Left lung (tissue), 10 donors: ENCODE data around the gene GLB1L3. TPM values are rescaled to one million over a fixed set of nuclear protein-coding genes. Genes with fewer than 3 reads are reported as not detected.
"Not testable (repeated sequence)": the region's sequence is repeated elsewhere in the genome, so short reads cannot be mapped to it uniquely, and the experiment has no call there.

ENCODE experiments used
- ATAC-seq: fragments of 200-7000 bp; cut with Tn5 transposase; one replicate; pipeline ENCODE4 v1.9.1; 2020; ENCODE audit warnings: moderate library complexity
- DNase-seq, 4 donors: peaks; one replicate each; pipeline ENCODE4 v3.0.0-alpha.2; 2013 to 2020
- H3K27ac ChIP-seq, 2 donors: fragments of 200-600 bp; sonication (generic) in 1 of 2; one replicate each; pipeline versions ENCODE4 v1.5.0 to v1.8.0; 2020 to 2021
- H3K27me3 ChIP-seq, 2 donors: fragments of 200-600 bp; sonication (generic) in 1 of 2; one replicate each; pipeline versions ENCODE4 v1.5.0 to v1.8.0; 2020 to 2021
- H3K36me3 ChIP-seq, 2 donors: fragments of 200-600 bp; sonication (generic) in 1 of 2; one replicate each; pipeline versions ENCODE4 v1.5.0 to v1.8.0; 2020 to 2021
- H3K4me1 ChIP-seq, 2 donors: fragments of 200-600 bp; one replicate each; pipeline ENCODE4 v1.8.0; 2021
- H3K4me3 ChIP-seq, 2 donors: fragments of 200-600 bp; sonication (generic) in 1 of 2; one replicate each; pipeline versions ENCODE4 v1.5.0 to v1.8.0; 2020 to 2021; ENCODE audit warnings: mild to moderate bottlenecking in 1 of 2
- H3K9me3 ChIP-seq, 2 donors: fragments of 200-600 bp; sonication (generic) in 1 of 2; one replicate each; pipeline versions ENCODE4 v1.5.0 to v1.8.0; 2020 to 2021
- intact Hi-C, 2 donors: fragments of 100-400 bp; cut with DNase I; formaldehyde crosslinking; loops; one replicate each; pipeline versions ENCODE4 v1.11.2 to v1.14.2; 2022
- polyA plus RNA-seq, 6 donors: library from polyadenylated mRNA; unstranded; fragments of 120-200 nt; gene quantifications; one replicate each; pipeline ENCODE4 v1.2.1, GENCODE V29; 2013; ENCODE audit not compliant: insufficient read length in 6 of 6
- total RNA-seq, 2 donors: library from RNA; stranded (reverse); fragmentation: NEBNext Ultra II Directional; extraction: Animal tissue kit (Norgen Biotek cat#: 25700); gene quantifications; one replicate each; pipeline ENCODE4 v1.2.1, GENCODE V29; 2021
- TF ChIP-seq, protein P1 (sequence below), 2 donors: fragments of 200-600 bp; sonication (generic) in 1 of 2; IDR thresholded peaks; one replicate each; pipeline versions ENCODE4 v1.5.0 to v1.8.0; 2021; ENCODE audit warnings: antibody characterized with exemption in 2 of 2
- donor health status: DM: no; HTN: yes; CAD: no.
- donor health status: DM: no; HTN: no; CAD: no.

Gene GLB1L3
- total and polyA plus RNA-seq, 8 donors: 0.10 to 0.29 (median 0.15) TPM; not detected in 2

DNA sequence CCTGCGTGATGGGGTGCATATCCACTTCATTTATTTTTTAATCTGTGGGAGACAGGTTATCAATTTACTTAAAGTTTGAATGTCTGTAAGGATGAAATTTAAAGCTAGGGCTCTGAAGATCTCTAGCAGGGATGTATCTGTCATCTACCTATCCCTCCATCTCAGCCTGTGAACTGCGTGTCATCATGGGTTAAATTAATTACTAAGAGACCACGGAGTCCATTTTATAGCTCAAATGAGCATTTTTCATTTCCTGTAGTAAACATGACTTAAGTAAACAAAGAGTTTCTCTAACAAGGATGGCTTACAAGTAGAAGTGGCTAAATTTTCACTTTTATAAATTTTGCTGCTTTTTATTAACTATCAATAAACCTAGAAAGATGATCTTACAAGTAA lies 2.9 kb upstream of the GLB1L3 start:
- peaks cover 15 to 22% of the 10 kb centered on the region in 2 donors for H3K4me1 ChIP-seq
- intact Hi-C loops: no loop called here
- TF ChIP-seq, protein P1, sequence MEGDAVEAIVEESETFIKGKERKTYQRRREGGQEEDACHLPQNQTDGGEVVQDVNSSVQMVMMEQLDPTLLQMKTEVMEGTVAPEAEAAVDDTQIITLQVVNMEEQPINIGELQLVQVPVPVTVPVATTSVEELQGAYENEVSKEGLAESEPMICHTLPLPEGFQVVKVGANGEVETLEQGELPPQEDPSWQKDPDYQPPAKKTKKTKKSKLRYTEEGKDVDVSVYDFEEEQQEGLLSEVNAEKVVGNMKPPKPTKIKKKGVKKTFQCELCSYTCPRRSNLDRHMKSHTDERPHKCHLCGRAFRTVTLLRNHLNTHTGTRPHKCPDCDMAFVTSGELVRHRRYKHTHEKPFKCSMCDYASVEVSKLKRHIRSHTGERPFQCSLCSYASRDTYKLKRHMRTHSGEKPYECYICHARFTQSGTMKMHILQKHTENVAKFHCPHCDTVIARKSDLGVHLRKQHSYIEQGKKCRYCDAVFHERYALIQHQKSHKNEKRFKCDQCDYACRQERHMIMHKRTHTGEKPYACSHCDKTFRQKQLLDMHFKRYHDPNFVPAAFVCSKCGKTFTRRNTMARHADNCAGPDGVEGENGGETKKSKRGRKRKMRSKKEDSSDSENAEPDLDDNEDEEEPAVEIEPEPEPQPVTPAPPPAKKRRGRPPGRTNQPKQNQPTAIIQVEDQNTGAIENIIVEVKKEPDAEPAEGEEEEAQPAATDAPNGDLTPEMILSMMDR (IDR thresholded peaks at IDR 0.05): no peak
- DNase-seq: no peak
- H3K27ac ChIP-seq: no peak overlapping the region
- no peaks in the 10 kb centered on the region for H3K36me3 ChIP-seq
- no peak overlapping the region for H3K4me3 ChIP-seq
- H3K9me3 ChIP-seq: no peaks in the 10 kb centered on the region
- ATAC-seq: no peak
- H3K27me3 ChIP-seq: peaks cover 58 to 87% of the 10 kb centered on the region in 2 donors

DNA sequence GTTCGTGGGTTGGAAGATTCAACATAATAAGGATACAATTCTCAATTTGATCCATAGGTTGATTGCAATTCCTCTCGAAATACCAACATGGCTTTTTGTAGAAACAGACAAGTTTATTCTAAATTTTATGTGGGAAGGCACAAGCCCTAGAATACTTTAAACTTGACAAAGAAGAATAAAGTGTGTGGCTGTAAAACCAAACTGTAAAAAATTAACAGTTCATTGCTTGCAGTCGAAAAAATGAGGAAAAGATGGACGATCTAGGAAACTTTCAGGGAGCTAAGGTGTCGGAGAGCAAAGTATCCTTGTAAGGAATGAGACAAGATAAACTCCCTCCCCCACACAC lies 1.0 kb upstream of the GLB1L3 start:
- Histone ChIP-seq H3K9me3 (no peaks in the 10 kb centered on the region), H3K27ac (no peak overlapping the region), H3K4me1 (peaks cover 15 to 22% of the 10 kb centered on the region in 2 donors), H3K36me3 (no peaks in the 10 kb centered on the region), H3K4me3 (no peak overlapping the region), H3K27me3 (peaks cover 71 to 100% of the 10 kb centered on the region in 2 donors)
- intact Hi-C loops: no loop called here
- ATAC-seq (no peak), DNase-seq (no peak)
- TF ChIP-seq, protein P1 (IDR thresholded peaks at IDR 0.05): no peak

DNA sequence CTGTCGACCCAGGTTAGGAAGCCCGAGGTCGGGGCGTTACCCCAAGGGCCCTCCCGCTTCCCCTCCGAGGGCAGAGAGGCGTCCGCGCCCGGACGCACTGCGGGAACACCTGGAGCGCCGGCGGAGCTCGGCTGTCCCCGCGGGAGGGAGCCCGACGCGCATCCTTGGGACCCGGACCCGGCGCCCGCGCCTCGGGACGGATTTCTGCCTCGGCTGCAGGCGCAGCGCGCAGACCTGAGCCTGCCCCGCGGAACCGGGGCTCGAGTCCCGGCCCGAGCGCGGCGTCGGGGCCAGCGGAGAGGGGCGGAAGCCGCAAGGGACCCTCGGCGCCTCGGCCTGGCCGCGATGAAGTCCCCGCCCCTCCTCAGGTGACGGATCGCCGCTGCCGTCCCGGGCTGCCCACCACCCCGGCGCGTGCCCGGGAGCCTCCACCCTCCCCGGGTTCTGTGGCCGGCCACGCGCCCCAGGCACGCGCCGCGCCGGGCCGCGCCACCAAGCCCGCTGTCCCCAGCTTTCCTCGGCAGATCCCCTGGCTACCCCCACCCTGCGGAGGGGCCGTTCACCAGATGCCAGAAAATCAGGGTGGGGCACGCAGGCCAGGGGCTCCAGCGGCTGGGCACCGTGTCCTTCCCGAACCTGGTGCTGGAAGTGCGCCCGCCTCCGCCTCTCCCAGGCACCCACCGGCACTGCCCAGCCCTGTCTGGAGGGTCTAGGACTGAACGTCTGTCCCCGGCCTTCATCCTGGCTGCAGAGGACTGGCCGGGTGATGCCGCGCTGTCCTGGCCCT lies 410 bp downstream of the GLB1L3 start:
- DNase-seq: no peak
- H3K36me3 ChIP-seq: no peaks in the 10 kb centered on the region
- H3K27me3 ChIP-seq: peaks cover 71 to 98% of the 10 kb centered on the region in 2 donors
- H3K4me1 ChIP-seq: peaks cover 15 to 22% of the 10 kb centered on the region in 2 donors
- TF ChIP-seq, protein P1 (IDR thresholded peaks at IDR 0.05): no peak
- H3K9me3 ChIP-seq: no peaks in the 10 kb centered on the region
- H3K27ac ChIP-seq: no peak overlapping the region
- peak overlapping the region; percentile 8 to 29 for H3K4me3 ChIP-seq
- peak; percentile 59 for ATAC-seq
- intact Hi-C loops: no loop called here

DNA sequence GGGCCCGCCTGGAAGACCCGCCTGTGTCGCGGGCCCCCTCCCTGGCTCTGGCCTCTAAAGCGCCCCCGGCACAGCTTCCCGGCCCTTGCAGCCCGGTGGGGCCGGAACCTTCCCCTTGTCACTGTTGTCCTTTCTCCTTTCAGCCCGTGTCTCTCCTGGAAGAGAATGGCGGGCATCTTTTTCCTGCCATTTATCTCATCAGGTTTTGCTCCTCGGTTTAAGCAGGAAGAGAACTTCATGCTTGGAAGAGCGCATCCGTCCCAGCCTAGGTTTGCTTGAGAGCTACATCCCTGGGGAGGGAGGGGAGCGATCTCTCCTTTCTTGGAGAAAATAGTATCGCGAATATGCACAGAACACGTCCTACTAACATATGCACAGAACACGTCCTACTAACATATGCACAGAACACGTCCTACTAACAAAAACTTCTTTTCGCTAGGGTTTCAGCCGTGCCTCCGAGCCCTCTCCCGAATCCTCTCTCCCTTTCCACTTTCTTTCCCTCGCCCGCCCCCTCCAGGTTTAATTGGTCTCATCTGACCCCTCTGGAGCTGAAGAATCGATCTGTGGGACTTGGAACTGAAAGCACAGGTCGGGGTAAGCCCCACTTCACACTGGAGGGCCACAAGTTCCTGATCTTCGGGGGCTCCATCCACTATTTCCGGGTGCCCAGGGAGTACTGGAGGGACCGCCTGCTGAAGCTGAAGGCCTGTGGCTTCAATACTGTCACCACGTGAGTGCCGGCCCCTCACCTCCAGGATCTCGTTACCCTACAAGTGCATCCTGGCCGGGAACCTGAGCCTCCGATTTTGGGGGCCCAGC lies 1.2 kb downstream of the GLB1L3 start:
- Histone ChIP-seq H3K9me3 (no peaks in the 10 kb centered on the region), H3K4me1 (peaks cover 15 to 22% of the 10 kb centered on the region in 2 donors), H3K27me3 (peaks cover 71 to 95% of the 10 kb centered on the region in 2 donors), H3K36me3 (no peaks in the 10 kb centered on the region), H3K4me3 (no peak overlapping the region), H3K27ac (no peak overlapping the region)
- no peak for ATAC-seq
- no peak for DNase-seq
- TF ChIP-seq, protein P1 (IDR thresholded peaks at IDR 0.05): no peak
- intact Hi-C loops: no loop called here

DNA sequence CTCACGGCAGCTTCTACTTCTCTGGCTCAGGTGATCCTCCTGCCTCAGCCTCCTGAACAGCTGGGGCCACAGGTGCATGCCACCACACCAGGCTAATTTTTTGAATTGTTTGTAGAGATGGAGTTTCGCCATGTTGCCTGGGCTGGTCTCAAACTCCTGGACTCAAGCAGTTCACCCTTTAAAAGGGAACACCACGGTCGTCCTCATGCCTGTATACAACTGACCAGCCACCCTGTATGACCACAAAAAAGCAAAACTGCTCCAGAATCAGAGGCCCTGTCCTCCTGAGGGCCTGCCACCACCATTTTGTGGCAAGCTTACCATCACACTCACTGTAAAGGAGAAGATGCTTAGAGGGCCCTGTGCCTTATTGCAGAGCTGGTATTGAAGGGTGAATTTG lies 2.2 kb downstream of the GLB1L3 start:
- intact Hi-C loops: no loop called here
- TF ChIP-seq, protein P1 (IDR thresholded peaks at IDR 0.05): no peak
- ATAC-seq: no peak
- DNase-seq: no peak
- H3K36me3 ChIP-seq: no peaks in the 10 kb centered on the region
- no peak overlapping the region for H3K4me3 ChIP-seq
- peaks cover 15 to 22% of the 10 kb centered on the region in 2 donors for H3K4me1 ChIP-seq
- H3K9me3 ChIP-seq: no peaks in the 10 kb centered on the region
- peaks cover 62 to 89% of the 10 kb centered on the region in 2 donors for H3K27me3 ChIP-seq
- no peak overlapping the region for H3K27ac ChIP-seq

DNA sequence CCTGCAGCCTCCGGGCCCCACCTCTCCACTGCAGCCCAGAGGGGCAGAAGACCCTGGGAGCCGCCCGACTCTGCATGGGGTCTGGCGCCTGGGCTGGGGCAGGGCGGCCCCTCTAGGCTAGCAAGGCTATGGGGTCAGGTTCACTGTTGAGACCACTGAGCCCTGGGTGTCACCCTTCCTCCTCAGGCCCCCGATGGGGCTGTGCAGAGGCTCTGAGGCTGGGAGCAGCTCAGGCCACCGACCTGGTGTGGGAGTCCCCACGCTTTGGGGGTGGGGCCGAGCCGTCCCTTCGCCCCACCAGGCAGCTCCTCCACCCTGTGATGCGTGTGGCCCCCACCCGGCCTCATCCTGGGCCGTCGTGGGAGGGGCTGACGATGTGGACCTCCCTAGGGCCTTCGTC lies 5.5 kb downstream of the GLB1L3 start:
- H3K9me3 ChIP-seq, ATAC-seq, H3K4me3 ChIP-seq, H3K4me1 ChIP-seq, H3K36me3 ChIP-seq, intact Hi-C loops, H3K27ac ChIP-seq, DNase-seq: not testable (repeated sequence)
- peaks cover 29 to 56% of the 10 kb centered on the region in 2 donors for H3K27me3 ChIP-seq
